PC-9 (cell line): ENCODE results near the gene MLH1.

Experiments used
- CTCF ChIP-seq: fragments of 200-600 bp; sonication (generic); conservative IDR thresholded peaks from 2 replicates; pipeline ENCODE4 v1.6.1; 2017; ENCODE audit warnings: mixed run types, antibody characterized with exemption, mild to moderate bottlenecking, moderate library complexity
- EZH2 ChIP-seq: fragments of 200-600 bp; sonication (generic); IDR thresholded peaks from 2 replicates; pipeline ENCODE4 v1.8.0; 2017; ENCODE audit warnings: antibody characterized with exemption, low read depth

- no peak for TF ChIP-seq EZH2
- TF ChIP-seq CTCF = no peak
Measured at GRCh38 chr3:36964817-36965216, 28.5 kb upstream of the MLH1 start.
